SK-N-SH (cell line): Measurements from ENCODE around the gene IFT27. TPM values are rescaled to one million over a fixed set of nuclear protein-coding genes. Genes with fewer than 3 reads are reported as not detected.

Source experiments
- CTCF ChIA-PET: fragments of 300-600, 350-600 bp; formaldehyde crosslinking; extraction: SDS; loops from one replicate; lab custom pipeline; 2021; lab: Yijun Ruan, JAX
- POLR2A ChIA-PET: fragments of 350-600 bp; sonication (Branson Sonifier 250); formaldehyde crosslinking; extraction: SDS; loops from one replicate; lab custom pipeline; 2020; ENCODE audit warnings: antibody characterized with exemption, inconsistent platforms; lab: Yijun Ruan, JAX
- DNase-seq: peaks from one replicate; pipeline ENCODE4 v3.0.0; 2012
- H2AFZ ChIP-seq: fragments of 200-600 bp; sonication (generic); 2 replicates; pipeline ENCODE4 v1.8.1; 2016; ENCODE audit warnings: antibody characterized with exemption, mild to moderate bottlenecking, low read depth
- H3F3A ChIP-seq: fragments of 200-600 bp; sonication (generic); replicated peaks from 2 replicates; pipeline ENCODE3; 2016; ENCODE audit warnings: antibody characterized with exemption, mild to moderate bottlenecking; ENCODE audit not compliant: insufficient read depth
- H3K27ac ChIP-seq, 2 experiments: fragments of 200-500 bp in 1 of 2; fragments of 200-600 bp in 1 of 2; sonication (Bioruptor generic) in 1 of 2; sonication (generic), shearing (Covaris generic) in 1 of 2; 2 replicates each; pipeline versions ENCODE4 v1.5.1 to v1.6.1; 2014 to 2016; ENCODE audit warnings: low read depth in 2 of 2, inconsistent platforms in 1 of 2, low read length in 1 of 2, mild to moderate bottlenecking in 1 of 2, mixed read lengths in 1 of 2
- H3K27me3 ChIP-seq: fragments of 200-600 bp; sonication (generic), shearing (Covaris generic); 2 replicates; pipeline ENCODE4 v1.6.1; 2016; ENCODE audit warnings: mixed run types; ENCODE audit not compliant: insufficient read depth
- H3K36me3 ChIP-seq, 2 experiments: fragments of 200-500 bp in 1 of 2; fragments of 200-600 bp in 1 of 2; sonication (Bioruptor generic) in 1 of 2; sonication (generic) in 1 of 2; replicated peaks in 1 of 2; 2 replicates each; pipeline versions ENCODE3 to v1.5.1; 2014 to 2016; ENCODE audit warnings: low read length in 1 of 2, mild to moderate bottlenecking in 1 of 2; ENCODE audit not compliant: insufficient read depth in 2 of 2, control insufficient read depth in 1 of 2
- H3K4me1 ChIP-seq, 2 experiments: fragments of 200-500 bp in 1 of 2; fragments of 200-600 bp in 1 of 2; sonication (Bioruptor generic) in 1 of 2; sonication (generic), shearing (Covaris generic) in 1 of 2; 2 replicates each; pipeline versions ENCODE4 v1.5.1 to v1.6.1; 2014 to 2016; ENCODE audit warnings: low read depth in 1 of 2, low read length in 1 of 2, mixed run types in 1 of 2; ENCODE audit not compliant: insufficient read depth in 2 of 2, control insufficient read depth in 1 of 2
- H3K4me2 ChIP-seq: fragments of 200-600 bp; sonication (generic), shearing (Covaris generic); 2 replicates; pipeline ENCODE4 v1.6.1; 2017; ENCODE audit warnings: mixed run types
- H3K4me3 ChIP-seq, 2 experiments: fragments of 200-500 bp in 1 of 2; fragments of 200-600 bp in 1 of 2; sonication (Bioruptor generic) in 1 of 2; sonication (generic), shearing (Covaris generic) in 1 of 2; 2 replicates each; pipeline versions ENCODE4 v1.5.1 to v1.8.1; 2014 to 2016; ENCODE audit warnings: low read depth in 2 of 2, inconsistent platforms in 1 of 2, low read length in 1 of 2, mild to moderate bottlenecking in 1 of 2, mixed read lengths in 1 of 2, moderate library complexity in 1 of 2
- H3K79me2 ChIP-seq: fragments of 200-600 bp; sonication (generic); 2 replicates; pipeline ENCODE4 v1.8.1; 2017; ENCODE audit warnings: mild to moderate bottlenecking; ENCODE audit not compliant: insufficient read depth
- H3K9ac ChIP-seq: fragments of 200-600 bp; sonication (generic); 2 replicates; pipeline ENCODE4 v1.6.1; 2017; ENCODE audit warnings: mixed run types
- H3K9me2 ChIP-seq: fragments of 200-600 bp; sonication (generic); 2 replicates; pipeline ENCODE4 v1.6.1; 2017; ENCODE audit warnings: mixed run types
- H3K9me3 ChIP-seq: fragments of 200-600 bp; sonication (generic); 2 replicates; pipeline ENCODE4 v1.6.1; 2017; ENCODE audit warnings: mixed run types, mild to moderate bottlenecking, moderate library complexity
- H4K20me1 ChIP-seq: fragments of 200-600 bp; sonication (generic); 2 replicates; pipeline ENCODE4 v1.6.1; 2017; ENCODE audit warnings: mild to moderate bottlenecking, mixed run types; ENCODE audit not compliant: insufficient read depth
- EZH2phosphoT487 ChIP-seq: fragments of 200-600 bp; sonication (generic); IDR thresholded peaks from 2 replicates; pipeline ENCODE4 v1.6.1; 2017; ENCODE audit warnings: low read depth, mixed run types, mild to moderate bottlenecking, antibody characterized with exemption, moderate library complexity, borderline replicate concordance
- FOSL2 ChIP-seq: IDR thresholded peaks from 2 replicates; pipeline ENCODE4 v1.4.0; 2012; ENCODE audit warnings: low read depth, mild to moderate bottlenecking, moderate library complexity, borderline replicate concordance
- FOXJ3 ChIP-seq: sonication (generic); formaldehyde crosslinking; IDR thresholded peaks from 2 replicates; pipeline ENCODE4 v1.5.1; 2020; ENCODE audit warnings: mild to moderate bottlenecking, missing genetic modification reagents
- GABPA ChIP-seq: IDR thresholded peaks from 2 replicates; pipeline ENCODE4 v1.4.0; 2012; ENCODE audit warnings: low read depth, mild to moderate bottlenecking
- JUND ChIP-seq: IDR thresholded peaks from 2 replicates; pipeline ENCODE4 v1.4.0; 2012
- NRF1 ChIP-seq: IDR thresholded peaks from 2 replicates; pipeline ENCODE4 v1.6.1; 2012; ENCODE audit warnings: low read depth, mild to moderate bottlenecking, low read length
- POLR2AphosphoS5 ChIP-seq: IDR thresholded peaks from 2 replicates; pipeline ENCODE4 v1.6.1; 2012; ENCODE audit warnings: low read depth, low read length
- RAD21 ChIP-seq: IDR thresholded peaks from 2 replicates; pipeline ENCODE4 v1.6.1; 2012; ENCODE audit warnings: mild to moderate bottlenecking, low read length
- RCOR1 ChIP-seq: fragments of 150-350 bp; IDR thresholded peaks from 2 replicates; pipeline ENCODE4 v1.6.1; 2017; ENCODE audit warnings: antibody characterized with exemption, low read length
- RFX5 ChIP-seq: IDR thresholded peaks from 2 replicates; pipeline ENCODE4 v1.6.1; 2012; ENCODE audit warnings: mild to moderate bottlenecking, improper control_type of control experiment, low read length
- TEAD4 ChIP-seq: IDR thresholded peaks from 2 replicates; pipeline ENCODE4 v1.4.0; 2012; ENCODE audit warnings: mild to moderate bottlenecking, borderline replicate concordance; ENCODE audit not compliant: insufficient read depth
- USF2 ChIP-seq: fragments of 150-350 bp; IDR thresholded peaks from 2 replicates; pipeline ENCODE4 v1.6.1; 2017; ENCODE audit warnings: antibody characterized with exemption, low read length, low read depth, borderline replicate concordance
- WGBS: methylation state at CpG from one replicate; pipeline ENCODE4 v1.1.6; 2017; ENCODE audit warnings: low lambda C conversion rate; 5-methylcytosine and 5-hydroxymethylcytosine counted together
- polyA plus RNA-seq, 3 experiments: library from polyadenylated mRNA; depleted of rRNA; stranded (reverse); fragments of >200 nt; gene quantifications; 2 replicates each; pipeline ENCODE4 v1.2.3, GENCODE V29; 2012

The IFT27 gene
- polyA plus RNA-seq, 1 of the 3 experiments (the other 2 are of a cell fraction) = 29.4 TPM

- POLR2A ChIA-PET = no interaction called here
- H3K27ac ChIP-seq = no peak overlapping the region
- H3K4me2 ChIP-seq = no peak overlapping the region
These were observed 14.2 kb downstream of the IFT27 start for GRCh38 chr22:36761553-36762240.

DNA sequence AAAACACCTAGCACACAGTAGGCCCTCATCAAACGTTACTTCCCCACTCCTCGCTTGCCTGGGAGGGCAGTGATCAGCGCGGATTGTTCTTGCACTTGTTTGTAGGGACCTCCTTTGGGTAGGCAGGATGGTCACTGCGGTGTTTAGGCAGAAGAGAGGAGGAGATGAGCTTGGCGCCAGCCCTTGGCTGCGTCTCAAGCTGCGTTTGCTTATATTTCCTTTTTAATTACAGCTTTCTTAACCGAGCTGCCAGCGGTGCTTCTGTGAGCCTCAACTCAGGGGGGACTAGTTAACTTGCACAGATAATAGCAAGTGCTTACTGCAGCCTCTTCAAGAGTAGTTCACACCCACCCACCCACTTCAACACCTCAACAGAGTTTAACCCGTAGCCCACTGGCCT lies 15.1 kb downstream of the IFT27 start:
- Histone ChIP-seq H4K20me1 (no peaks in the 10 kb centered on the region), H2AFZ (no peak overlapping the region), H3K4me2 (no peak overlapping the region), H3K36me3 (peaks cover 0 to 14% of the 10 kb centered on the region in 2 experiments)
- WGBS = 82% methylated on average over 11 of the region's 11 CpGs
- no peak for TF ChIP-seq USF2
- no peak for TF ChIP-seq POLR2AphosphoS5
- no peak for TF ChIP-seq RCOR1
- TF ChIP-seq, all 33 proteins: peak for 0
- Histone ChIP-seq H3K27me3 (no peaks in the 10 kb centered on the region), H3K27ac (no peak overlapping the region), H3K9me2 (no peaks in the 10 kb centered on the region), H3K9me3 (no peaks in the 10 kb centered on the region), H3K9ac (no peak overlapping the region), H3F3A (no peaks in the 10 kb centered on the region), H3K4me1 (peaks cover 0 to 5% of the 10 kb centered on the region in 2 experiments; a peak in 1 of 4 replicates), H3K4me3 (no peak overlapping the region), H3K79me2 (no peaks in the 10 kb centered on the region)
- ChIA-PET CTCF (interaction anchor here (1.0 to 1.7 kb wide), 4 partner anchors 13 to 217 kb away, joined by 3 to 7 read pairs (median 5); no protein-coding TSS in a partner anchor), POLR2A (interaction anchor here (0.6 kb wide), 1 partner anchor 468 kb away, joined by 3 read pairs; no protein-coding TSS in a partner anchor)
- DNase-seq = no peak

More at GRCh38 chr22:36761553-36762240, 14.2 kb downstream of the IFT27 start:
- Histone ChIP-seq H3K9me2 (no peaks in the 10 kb centered on the region), H3K4me1 (peaks cover 0 to 5% of the 10 kb centered on the region in 2 experiments; a peak in 1 of 4 replicates), H3K79me2 (no peaks in the 10 kb centered on the region), H4K20me1 (no peaks in the 10 kb centered on the region), H2AFZ (no peak overlapping the region), H3F3A (no peaks in the 10 kb centered on the region), H3K9me3 (no peaks in the 10 kb centered on the region)
- 87% methylated on average over 7 of the region's 10 CpGs for WGBS
- TF ChIP-seq EZH2phosphoT487 = no peak
- no peak for TF ChIP-seq RFX5
- TF ChIP-seq NRF1 = no peak
- no peak for TF ChIP-seq TEAD4
- TF ChIP-seq FOSL2 = no peak
- TF ChIP-seq FOXJ3 = no peak
- no peak for TF ChIP-seq RAD21
- no peak for TF ChIP-seq GABPA
- no peak for TF ChIP-seq JUND
- TF ChIP-seq, all 33 proteins: peak for 0
- Histone ChIP-seq H3K4me3 (no peak overlapping the region), H3K36me3 (peaks cover 0 to 17% of the 10 kb centered on the region in 2 experiments), H3K9ac (no peak overlapping the region), H3K27me3 (no peaks in the 10 kb centered on the region)
- no peak for DNase-seq
- CTCF ChIA-PET = interaction anchor here (1.0 to 1.8 kb wide), 6 partner anchors 12 to 438 kb away, joined by 3 to 10 read pairs (median 5); no protein-coding TSS in a partner anchor
